HG03378 (cell line): ENCODE results near the gene RGS2.
A peak's percentile ranks its signal among the peaks of the same experiment; 100 is the strongest.

Experiments used
- ATAC-seq: cut with Tn5 transposase; IDR thresholded peaks from one replicate; pipeline ENCODE4 v1.9.1; 2021; ENCODE audit warnings: mild to moderate bottlenecking, moderate library complexity; ENCODE audit not compliant: unreplicated experiment

The RGS2 gene

DNA sequence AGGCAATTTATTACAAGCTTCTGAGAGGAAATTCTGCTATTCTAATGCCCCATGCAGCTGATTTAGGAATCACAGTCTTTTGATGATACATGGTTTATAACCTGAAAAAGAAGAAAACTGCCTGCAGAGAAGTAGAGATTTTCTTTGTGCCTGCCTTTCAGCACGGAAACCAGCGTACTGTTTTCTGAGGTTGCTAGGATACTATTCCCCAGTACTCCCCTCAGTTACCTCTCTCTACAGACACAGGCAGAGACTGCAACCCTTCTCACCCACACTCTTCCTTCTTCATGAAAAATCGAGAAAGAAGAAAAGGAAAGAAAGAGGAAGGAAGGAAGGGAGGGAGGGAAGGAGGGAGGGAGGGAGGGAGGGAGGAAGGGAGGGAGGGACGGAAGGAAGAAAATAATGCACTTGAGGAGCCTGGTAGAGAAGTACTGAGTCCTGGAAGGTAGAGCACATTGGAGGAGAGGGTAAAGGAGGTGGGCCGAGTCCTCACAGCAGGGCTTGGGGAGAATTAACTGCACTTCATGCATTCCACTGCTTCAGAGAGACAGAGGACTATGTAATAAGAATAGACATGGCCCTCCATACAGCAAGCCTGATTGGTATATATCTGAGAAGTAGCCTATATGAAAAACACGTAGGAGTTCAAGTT lies 21.9 kb downstream of the RGS2 start:
- no peak for ATAC-seq

DNA sequence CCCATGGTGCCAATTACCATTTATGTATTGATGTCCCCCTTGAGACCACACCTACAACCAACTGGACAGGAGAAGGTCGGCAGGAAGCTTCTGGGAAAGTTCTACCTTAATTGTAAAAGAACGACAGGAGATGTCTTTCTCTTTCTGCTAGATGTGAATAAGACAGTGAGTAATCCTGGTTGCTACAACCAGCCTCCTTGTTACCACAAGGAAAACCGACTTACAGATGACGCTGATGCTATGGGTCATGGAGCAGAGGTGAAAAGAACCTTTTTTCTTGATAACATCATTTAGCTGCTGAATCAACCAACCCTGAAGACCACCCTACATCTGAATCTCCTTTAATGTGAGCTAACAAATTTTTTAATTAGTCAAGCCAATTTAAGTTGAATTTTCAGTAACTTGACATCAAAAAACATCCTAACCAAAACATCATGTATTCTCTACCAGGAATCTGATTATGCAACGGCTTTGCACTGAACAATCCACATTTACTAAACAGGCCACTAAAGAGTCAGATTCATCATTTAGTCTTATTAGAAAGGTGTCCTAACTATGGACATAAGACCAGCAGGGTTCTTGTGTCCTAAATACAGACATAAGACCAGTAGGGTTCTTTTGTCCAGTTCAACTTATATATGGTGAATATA lies 23.0 kb downstream of the RGS2 start:
- no peak for ATAC-seq

DNA sequence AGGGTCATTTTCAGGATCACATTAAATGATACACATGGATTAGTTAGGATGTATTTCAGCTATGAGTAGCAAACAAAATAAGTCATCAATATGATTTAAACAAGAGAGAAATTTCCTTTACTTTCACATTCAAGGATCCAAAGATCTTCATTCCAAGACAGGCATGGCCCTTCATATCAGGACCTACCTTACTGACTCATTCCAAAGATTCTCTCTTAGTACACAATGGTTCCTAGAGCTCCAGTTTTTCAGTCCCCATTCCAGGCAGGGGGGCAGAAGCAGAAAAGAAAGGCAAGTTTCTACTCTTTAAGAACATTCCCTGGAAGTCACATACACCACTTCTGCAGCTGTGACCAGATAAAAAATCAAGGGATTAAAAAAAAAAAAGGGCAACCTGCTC lies 23.7 kb downstream of the RGS2 start:
- ATAC-seq, result no peak

- ATAC-seq, result no peak
Measured at GRCh38 chr1:192835116-192835515, 26.3 kb downstream of the RGS2 start.

DNA sequence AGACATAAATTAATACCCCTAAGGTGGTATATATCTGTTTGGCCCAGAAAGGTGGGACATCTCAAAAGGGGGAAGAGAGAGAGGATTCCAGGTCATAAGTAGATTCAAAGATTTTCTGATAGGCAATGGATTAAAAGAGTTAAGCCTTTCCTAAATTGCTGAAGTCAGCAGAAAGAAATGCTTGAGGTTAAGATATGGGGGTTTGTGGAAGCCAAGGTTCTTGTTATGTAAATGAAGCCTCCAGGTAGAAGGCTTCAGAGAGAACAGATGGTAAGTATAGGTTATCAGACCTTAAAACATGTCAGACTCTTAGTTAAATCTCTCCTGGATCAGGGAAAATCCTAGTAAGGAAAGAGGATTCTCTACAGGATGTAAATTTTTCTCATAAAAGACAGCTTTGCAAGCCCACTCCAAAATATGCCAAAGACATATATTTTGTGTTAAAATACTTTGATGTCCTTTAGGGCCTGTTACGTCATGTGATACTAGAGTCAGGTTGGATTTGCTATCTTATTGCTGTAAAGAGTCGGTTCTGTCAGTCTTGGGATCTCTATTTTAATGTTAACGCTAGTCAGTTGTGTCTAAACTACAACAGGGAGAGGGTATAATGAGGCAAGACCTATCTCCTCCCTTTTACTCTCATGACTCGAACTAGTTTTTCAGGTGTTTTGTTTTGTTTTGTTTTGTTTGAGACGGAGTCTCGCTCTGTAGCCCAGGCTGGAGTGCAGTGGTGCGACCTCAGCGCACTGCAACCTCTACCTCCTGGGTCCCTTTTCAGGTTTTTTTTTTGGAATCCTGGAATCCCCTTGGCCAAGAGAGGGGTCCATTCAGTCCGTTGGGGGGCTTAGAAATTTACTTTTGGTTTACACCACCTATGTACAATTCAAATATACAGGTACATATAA lies 30.6 kb downstream of the RGS2 start:
- no peak for ATAC-seq

GRCh38 chr1:192844360-192844759 lies 35.5 kb downstream of the RGS2 start:
- ATAC-seq, result no peak

DNA sequence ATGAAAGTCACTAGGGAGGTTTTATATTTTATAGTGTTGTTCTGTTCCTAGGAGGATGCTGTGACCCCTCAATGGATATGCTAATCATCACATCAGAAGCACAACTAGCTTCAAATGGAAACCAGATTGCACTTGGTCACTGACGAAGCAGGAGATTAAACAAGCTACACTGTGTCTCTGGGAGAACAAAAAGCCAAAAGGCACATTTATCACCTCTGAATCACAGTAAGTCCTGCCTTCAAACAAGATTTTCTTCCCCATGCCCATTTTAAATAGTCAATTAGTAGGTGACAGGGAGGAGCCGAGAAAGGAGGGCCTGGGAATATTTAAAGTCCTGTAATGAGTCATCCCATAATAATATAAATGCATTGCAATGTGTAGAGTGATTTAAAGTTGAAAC lies 38.1 kb downstream of the RGS2 start:
- no peak for ATAC-seq

GRCh38 chr1:192849011-192849410 lies 40.2 kb downstream of the RGS2 start:
- ATAC-seq, result no peak

DNA sequence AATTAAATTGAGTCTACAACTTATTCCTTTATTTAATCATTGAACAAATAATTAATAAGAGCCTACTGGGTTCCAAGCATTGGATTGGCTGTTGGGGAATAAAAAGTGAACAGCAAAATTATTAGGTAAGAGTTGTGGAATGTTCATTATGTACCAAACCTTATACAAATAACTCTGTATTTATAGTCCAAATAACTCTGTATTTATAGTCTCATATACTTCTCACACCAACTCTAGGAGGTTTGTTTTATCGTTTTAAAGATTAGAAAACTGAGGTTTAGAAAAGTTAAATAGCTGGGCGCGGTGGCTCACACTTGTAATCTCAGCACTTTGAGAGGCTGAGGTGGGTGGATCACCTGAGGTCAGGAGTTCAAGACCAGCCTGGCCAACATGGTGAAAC lies 40.6 kb downstream of the RGS2 start:
- ATAC-seq, result no peak

DNA sequence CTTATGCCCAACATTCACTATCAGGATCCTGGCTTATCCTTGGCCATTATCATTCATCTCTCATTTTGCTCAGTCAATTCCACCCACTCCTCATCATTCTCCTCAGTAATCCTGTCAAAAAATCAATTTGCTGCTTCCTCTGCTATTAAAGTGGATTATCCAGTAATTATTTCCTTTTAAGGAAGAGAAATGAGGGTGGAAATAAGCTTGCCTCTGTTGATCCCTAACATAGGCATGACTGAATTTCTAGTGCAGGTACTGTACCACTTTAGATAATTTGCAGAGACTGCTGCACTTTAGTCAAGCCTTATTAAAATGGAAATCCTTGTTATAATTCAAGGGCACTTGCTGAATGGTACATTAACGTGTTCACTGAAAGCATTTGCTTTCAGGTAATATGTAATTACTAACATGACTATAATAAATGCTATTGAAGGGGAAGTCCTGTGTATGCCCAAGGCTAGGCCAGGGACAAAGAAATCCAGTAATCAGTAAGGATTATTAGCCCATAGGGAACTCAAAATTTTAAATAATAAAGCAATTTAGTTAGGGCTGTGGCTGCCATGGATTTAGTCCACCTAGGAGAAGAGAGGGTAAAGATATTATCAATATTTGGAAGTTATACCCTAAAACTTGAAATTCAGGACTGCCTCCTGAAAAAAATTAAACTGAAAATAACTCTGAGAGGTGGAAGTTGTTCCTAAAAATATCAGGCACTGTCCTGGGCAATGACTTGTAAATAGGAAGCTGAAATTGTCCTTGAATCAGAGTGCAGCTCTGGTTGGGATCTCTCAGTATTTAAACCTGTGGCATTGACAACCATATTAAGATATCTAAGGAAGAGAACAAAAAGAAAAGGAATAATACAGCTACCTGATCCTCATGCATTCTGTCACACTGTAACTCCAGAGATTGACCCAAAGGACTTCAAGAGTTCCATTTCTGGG lies 43.4 kb downstream of the RGS2 start:
- ATAC-seq, result no peak

- peak; percentile 56 for ATAC-seq
Measured at GRCh38 chr1:192858456-192858855, 49.6 kb downstream of the RGS2 start.

DNA sequence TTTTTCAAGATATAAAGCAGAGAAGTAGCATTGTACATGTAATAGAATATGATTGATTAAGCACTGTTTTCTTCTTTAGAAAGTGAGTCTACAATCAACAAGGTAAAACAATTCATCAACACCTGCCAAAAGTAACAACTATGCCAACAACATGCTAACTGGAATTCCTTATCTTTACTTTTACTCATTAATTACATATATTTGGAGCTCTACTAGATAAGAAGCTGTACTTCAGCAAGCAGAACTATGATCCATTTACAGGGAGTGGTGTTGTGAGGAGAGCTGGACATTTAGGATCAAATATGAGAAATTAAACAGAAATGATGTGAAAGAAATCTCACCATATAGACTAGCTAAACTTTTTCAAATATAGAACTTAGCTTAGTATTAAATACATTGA lies 51.0 kb downstream of the RGS2 start:
- no peak for ATAC-seq

GRCh38 chr1:192860478-192861185 lies 51.8 kb downstream of the RGS2 start:
- no peak for ATAC-seq

- no peak for ATAC-seq
Measured at GRCh38 chr1:192861860-192862259, 53.0 kb downstream of the RGS2 start.
